Naive B cell (primary cell): Measurements from ENCODE around the gene MSRB2. TPM values are rescaled to one million over a fixed set of nuclear protein-coding genes. Genes with fewer than 3 reads are reported as not detected.

Source experiments
- ATAC-seq, 2 donors: fragments of 150-1000 bp; cut with Tn5 transposase; 2 replicates each; pipeline ENCODE4 v1.10.0; 2021; ENCODE audit warnings: low read depth in 2 of 2, mild to moderate bottlenecking in 2 of 2, moderate library complexity in 2 of 2
- DNase-seq: peaks from one replicate; pipeline ENCODE4 v3.0.0; 2022
- H3K27ac Mint-ChIP-seq, 6 donors: one replicate each; pipeline ENCODE4 v1.8.0; 2020 to 2022; ENCODE audit warnings: mild to moderate bottlenecking in 6 of 6, mixed read lengths in 6 of 6, moderate library complexity in 5 of 6, inconsistent platforms in 2 of 6
- H3K27me3 Mint-ChIP-seq, 3 donors: one replicate each; pipeline ENCODE4 v1.8.0; 2021 to 2022; ENCODE audit warnings: mixed read lengths in 3 of 3, mild to moderate bottlenecking in 1 of 3
- H3K36me3 Mint-ChIP-seq, 2 donors: one replicate each; pipeline ENCODE4 v1.8.0; 2020 to 2022; ENCODE audit warnings: mixed read lengths in 2 of 2, inconsistent platforms in 1 of 2, mild to moderate bottlenecking in 1 of 2
- H3K4me1 Mint-ChIP-seq, 3 donors: one replicate each; pipeline ENCODE4 v1.8.0; 2020 to 2022; ENCODE audit warnings: mixed read lengths in 3 of 3, inconsistent platforms in 1 of 3, mild to moderate bottlenecking in 1 of 3, moderate library complexity in 1 of 3
- H3K4me3 Mint-ChIP-seq, 8 donors: one replicate each; pipeline ENCODE4 v1.8.0; 2020 to 2022; ENCODE audit warnings: mild to moderate bottlenecking in 8 of 8, mixed read lengths in 8 of 8, moderate library complexity in 8 of 8, inconsistent platforms in 2 of 8
- H3K9me3 Mint-ChIP-seq, 7 donors: one replicate each; pipeline ENCODE4 v1.8.0; 2020 to 2022; ENCODE audit warnings: mixed read lengths in 7 of 7, mild to moderate bottlenecking in 5 of 7, inconsistent platforms in 2 of 7, moderate library complexity in 1 of 7
- polyA plus RNA-seq, 6 donors: library from polyadenylated mRNA; unstranded; fragments of 300-500 nt; fragmentation: Illumina TruSeq; gene quantifications; one replicate each; pipeline ENCODE4 v1.2.3, GENCODE V29; 2021; ENCODE audit warnings: low read depth in 6 of 6

The MSRB2 gene
- polyA plus RNA-seq, 6 donors from 2014 or later, result 2.2 to 5.3 (median 3.1) TPM

GRCh38 chr10:23079700-23080099 lies 15.7 kb upstream of the MSRB2 start:
- Mint-ChIP-seq H3K36me3 (no peaks in the 10 kb centered on the region), H3K27ac (no peak overlapping the region), H3K4me3 (no peak overlapping the region), H3K4me1 (no peaks in the 10 kb centered on the region), H3K9me3 (peaks cover 0 to 2% (median under 1%) of the 10 kb centered on the region in 7 donors), H3K27me3 (peaks cover 37 to 52% (median 52%) of the 10 kb centered on the region in 3 donors)
- ATAC-seq, result no peak
- no peak for DNase-seq

GRCh38 chr10:23080262-23080661 lies 15.1 kb upstream of the MSRB2 start:
- no peaks in the 10 kb centered on the region for H3K4me1 Mint-ChIP-seq
- DNase-seq (no peak), ATAC-seq (no peak)
- H3K27ac Mint-ChIP-seq, result no peak overlapping the region
- peaks cover 0 to 5% (median 2%) of the 10 kb centered on the region in 7 donors for H3K9me3 Mint-ChIP-seq
- peaks cover 35 to 56% (median 52%) of the 10 kb centered on the region in 3 donors for H3K27me3 Mint-ChIP-seq
- no peaks in the 10 kb centered on the region for H3K36me3 Mint-ChIP-seq
- no peak overlapping the region for H3K4me3 Mint-ChIP-seq

- H3K36me3 Mint-ChIP-seq, result no peaks in the 10 kb centered on the region
- no peak for ATAC-seq
- H3K4me3 Mint-ChIP-seq, result peak overlapping the region in 2 of 8 donors; percentile 26 to 29
- H3K9me3 Mint-ChIP-seq, result peaks cover 0 to 5% (median 2%) of the 10 kb centered on the region in 7 donors
- peak overlapping the region in 1 of 6 donors; percentile 11 for H3K27ac Mint-ChIP-seq
- DNase-seq, result no peak
- no peaks in the 10 kb centered on the region for H3K4me1 Mint-ChIP-seq
- peaks cover 28 to 62% (median 55%) of the 10 kb centered on the region in 3 donors for H3K27me3 Mint-ChIP-seq
Observed at GRCh38 chr10:23081221-23081750, 14.1 kb upstream of the MSRB2 start.

GRCh38 chr10:23081891-23082290 lies 13.5 kb upstream of the MSRB2 start:
- Mint-ChIP-seq H3K27me3 (peaks cover 23 to 63% (median 55%) of the 10 kb centered on the region in 3 donors), H3K4me3 (no peak overlapping the region), H3K4me1 (no peaks in the 10 kb centered on the region), H3K27ac (no peak overlapping the region), H3K36me3 (no peaks in the 10 kb centered on the region), H3K9me3 (peaks cover 0 to 5% (median 2%) of the 10 kb centered on the region in 7 donors)
- no peak for ATAC-seq
- no peak for DNase-seq

- Mint-ChIP-seq H3K4me1 (no peaks in the 10 kb centered on the region), H3K27me3 (peaks cover 6 to 17% (median 8%) of the 10 kb centered on the region in 3 donors), H3K36me3 (no peaks in the 10 kb centered on the region), H3K4me3 (no peak overlapping the region), H3K9me3 (peaks cover 6 to 36% (median 16%) of the 10 kb centered on the region in 7 donors), H3K27ac (no peak overlapping the region)
- DNase-seq (no peak), ATAC-seq (no peak)
Observed at GRCh38 chr10:23088609-23089008, 6.8 kb upstream of the MSRB2 start.

GRCh38 chr10:23094786-23095403 lies 484 bp upstream of the MSRB2 start:
- H3K27me3 Mint-ChIP-seq, result no peaks in the 10 kb centered on the region
- H3K27ac Mint-ChIP-seq, result peak overlapping the region; percentile 18 to 95 (median 90)
- ATAC-seq, result no peak
- H3K4me3 Mint-ChIP-seq, result peak overlapping the region; percentile 85 to 93 (median 90)
- DNase-seq, result no peak
- peaks cover 21 to 22% (median 21%) of the 10 kb centered on the region in 3 donors for H3K4me1 Mint-ChIP-seq
- peaks cover 6 to 33% (median 12%) of the 10 kb centered on the region in 7 donors for H3K9me3 Mint-ChIP-seq
- no peaks in the 10 kb centered on the region for H3K36me3 Mint-ChIP-seq

GRCh38 chr10:23095966-23096801 lies 805 bp downstream of the MSRB2 start:
- DNase-seq, result peak; percentile 16
- H3K36me3 Mint-ChIP-seq, result peaks cover 0 to 2% of the 10 kb centered on the region in 2 donors

GRCh38 chr10:23096802-23097549 lies 1.6 kb downstream of the MSRB2 start:
- H3K36me3 Mint-ChIP-seq, result peaks cover 3 to 5% of the 10 kb centered on the region in 2 donors
- DNase-seq, result no peak
- ATAC-seq, result no peak
- H3K27me3 Mint-ChIP-seq, result peaks cover 0 to 1% (median 0%) of the 10 kb centered on the region in 3 donors
- H3K27ac Mint-ChIP-seq, result peak overlapping the region in 3 of 6 donors; percentile 5 to 91 (median 41)
- peak overlapping the region; percentile 29 to 95 (median 88) for H3K4me3 Mint-ChIP-seq
- H3K9me3 Mint-ChIP-seq, result peaks cover under 1 to 17% (median 9%) of the 10 kb centered on the region in 7 donors
- peaks cover 21 to 22% (median 21%) of the 10 kb centered on the region in 3 donors for H3K4me1 Mint-ChIP-seq

More at GRCh38 chr10:23095966-23096801, 805 bp downstream of the MSRB2 start:
- Mint-ChIP-seq H3K4me3 (peak overlapping the region; percentile 82 to 95 (median 90)), H3K9me3 (peaks cover 6 to 25% (median 12%) of the 10 kb centered on the region in 7 donors), H3K4me1 (peaks cover 21 to 22% (median 21%) of the 10 kb centered on the region in 3 donors), H3K27ac (peak overlapping the region; percentile 38 to 91 (median 75)), H3K27me3 (no peaks in the 10 kb centered on the region)
- peak; percentile 71 to 75 for ATAC-seq

- H3K36me3 Mint-ChIP-seq, result peaks cover 5 to 8% of the 10 kb centered on the region in 2 donors
- peaks cover 21 to 22% (median 21%) of the 10 kb centered on the region in 3 donors for H3K4me1 Mint-ChIP-seq
- peaks cover 0 to 6% (median 0%) of the 10 kb centered on the region in 7 donors for H3K9me3 Mint-ChIP-seq
- H3K4me3 Mint-ChIP-seq, result no peak overlapping the region
- no peak for DNase-seq
- no peak overlapping the region for H3K27ac Mint-ChIP-seq
- no peak for ATAC-seq
- peaks cover 0 to 5% (median 0%) of the 10 kb centered on the region in 3 donors for H3K27me3 Mint-ChIP-seq
Observed at GRCh38 chr10:23099079-23099478, 3.7 kb downstream of the MSRB2 start.

- H3K4me3 Mint-ChIP-seq, result no peak overlapping the region
- DNase-seq, result no peak
- H3K27ac Mint-ChIP-seq, result no peak overlapping the region
- peaks cover 0 to 4% (median 0%) of the 10 kb centered on the region in 7 donors for H3K9me3 Mint-ChIP-seq
- peaks cover 0 to 5% (median 0%) of the 10 kb centered on the region in 3 donors for H3K27me3 Mint-ChIP-seq
- peaks cover 16 to 19% (median 17%) of the 10 kb centered on the region in 3 donors for H3K4me1 Mint-ChIP-seq
- ATAC-seq, result no peak
- H3K36me3 Mint-ChIP-seq, result peaks cover 12 to 15% of the 10 kb centered on the region in 2 donors
Observed at GRCh38 chr10:23099816-23100215, 4.4 kb downstream of the MSRB2 start.

- no peak overlapping the region for H3K27ac Mint-ChIP-seq
- H3K4me1 Mint-ChIP-seq, result peaks cover 11 to 15% (median 14%) of the 10 kb centered on the region in 3 donors
- ATAC-seq, result no peak
- peaks cover 0 to 5% (median 0%) of the 10 kb centered on the region in 3 donors for H3K27me3 Mint-ChIP-seq
- H3K4me3 Mint-ChIP-seq, result no peak overlapping the region
- peaks cover 0 to 4% (median 0%) of the 10 kb centered on the region in 7 donors for H3K9me3 Mint-ChIP-seq
- peaks cover 18 to 22% of the 10 kb centered on the region in 2 donors for H3K36me3 Mint-ChIP-seq
- DNase-seq, result no peak
Observed at GRCh38 chr10:23100331-23101030, 5.1 kb downstream of the MSRB2 start.

GRCh38 chr10:23106331-23107072 lies 11.1 kb downstream of the MSRB2 start:
- Mint-ChIP-seq H3K9me3 (peaks cover 0 to 4% (median 0%) of the 10 kb centered on the region in 7 donors), H3K27me3 (peaks cover 0 to 5% (median 0%) of the 10 kb centered on the region in 3 donors), H3K27ac (no peak overlapping the region), H3K36me3 (peaks cover 22 to 39% of the 10 kb centered on the region in 2 donors), H3K4me1 (no peaks in the 10 kb centered on the region), H3K4me3 (no peak overlapping the region)
- no peak for ATAC-seq
- DNase-seq, result no peak
